Measurements from ENCODE around the gene C2CD2. TPM values are rescaled to one million over a fixed set of nuclear protein-coding genes. Genes with fewer than 3 reads are reported as not detected.

The C2CD2 gene
- total RNA-seq (2022; extraction: Qiagen RNA extraction; ENCODE audit: low read depth) = 6.1 to 9.6 TPM (median 8.6 TPM) in 5 replicates

GRCh38 chr21:41953831-41954653 is at the start of gene C2CD2:
C2CD2 (minus strand) TSS chr21:41954018; CDS start chr21:41953648, 370 bp downstream.

GRCh38 chr21:41879190-41879998 is 74.4 kb downstream of the C2CD2 start, which contains the start of gene PRDM15:
PRDM15 (minus strand) TSS chr21:41879344; CDS start chr21:41860363, 18,981 bp downstream.

Other genes starting within 250 kb of the C2CD2 start
- 12.4 to 16.6 TPM (median 14.3 TPM) in 5 replicates for gene RIPK4, start 187.0 kb downstream of the C2CD2 start, total RNA-seq (2022; extraction: Qiagen RNA extraction; ENCODE audit: low read depth)
- 2.6 to 3.4 TPM (median 3.2 TPM) in 5 replicates for gene PRDM15, start 74.7 kb downstream of the C2CD2 start, total RNA-seq (2022; extraction: Qiagen RNA extraction; ENCODE audit: low read depth)
- 4.7 to 6.5 TPM (median 6.2 TPM) in 5 replicates for gene ZBTB21, start 56.3 kb upstream of the C2CD2 start, total RNA-seq (2022; extraction: Qiagen RNA extraction; ENCODE audit: low read depth)
- not detected in 5 replicates for gene UMODL1, start 117.3 kb upstream of the C2CD2 start, total RNA-seq (2022; extraction: Qiagen RNA extraction; ENCODE audit: low read depth)